HUES48 (cell line): ENCODE data around the gene ADGRG1.
"Not testable (repeated sequence)": the region's sequence is repeated elsewhere in the genome, so short reads cannot be mapped to it uniquely, and the experiment has no call there.

ENCODE experiments used
- H3K27ac ChIP-seq: one replicate; pipeline ENCODE4 v1.7.0; 2013; ENCODE audit warnings: low read depth, low read length, inconsistent platforms
- H3K27me3 ChIP-seq: 2 replicates; pipeline ENCODE4 v1.6.1; 2013; ENCODE audit warnings: mild to moderate bottlenecking, low read length; ENCODE audit not compliant: control insufficient read depth, insufficient read depth
- H3K36me3 ChIP-seq: 2 replicates; pipeline ENCODE4 v1.6.1; 2013; ENCODE audit warnings: low read length; ENCODE audit not compliant: control insufficient read depth, insufficient read depth
- H3K4me1 ChIP-seq: 2 replicates; pipeline ENCODE4 v1.6.1; 2013; ENCODE audit warnings: mild to moderate bottlenecking, low read length; ENCODE audit not compliant: control insufficient read depth, insufficient read depth
- H3K4me3 ChIP-seq: 2 replicates; pipeline ENCODE4 v1.5.1; 2013; ENCODE audit warnings: mild to moderate bottlenecking, low read depth, low read length
- H3K9ac ChIP-seq: 2 replicates; pipeline ENCODE4 v1.6.1; 2013; ENCODE audit warnings: mild to moderate bottlenecking, low read depth, low read length, moderate library complexity
- H3K9me3 ChIP-seq: 2 replicates; pipeline ENCODE4 v1.6.1; 2013; ENCODE audit warnings: low read length; ENCODE audit not compliant: control insufficient read depth, insufficient read depth

ADGRG1 gene

DNA sequence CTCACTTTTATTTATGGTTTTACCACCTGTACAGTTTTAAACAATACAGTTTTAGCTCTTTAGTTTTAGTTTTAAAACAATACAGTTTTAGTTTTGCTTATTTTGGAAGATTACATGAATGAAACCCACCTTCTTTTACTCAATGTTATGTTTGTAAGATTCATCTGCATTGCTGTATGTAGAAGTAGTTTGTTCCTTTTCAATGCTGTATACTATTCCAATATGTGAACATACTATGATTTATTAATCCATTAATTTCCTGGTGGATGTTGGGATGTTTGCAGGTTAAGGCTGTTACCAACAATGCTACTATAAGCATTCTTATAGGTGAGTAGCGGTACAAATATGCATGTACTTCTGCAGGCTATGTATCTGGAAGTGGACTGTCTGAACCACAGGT lies 34.4 kb upstream of the ADGRG1 start:
- H3K36me3 ChIP-seq = no peaks in the 10 kb centered on the region
- no peaks in the 10 kb centered on the region for H3K27me3 ChIP-seq
- H3K27ac ChIP-seq = no peak overlapping the region
- H3K4me1 ChIP-seq = 0 out of 2 replicates have a peak, but pooled peaks cover 2% of the 10 kb centered on the region
- H3K9ac ChIP-seq = no peak overlapping the region
- 0 out of 2 replicates have a peak, but pooled peaks cover 3% of the 10 kb centered on the region for H3K9me3 ChIP-seq
- H3K4me3 ChIP-seq = no peak overlapping the region

DNA sequence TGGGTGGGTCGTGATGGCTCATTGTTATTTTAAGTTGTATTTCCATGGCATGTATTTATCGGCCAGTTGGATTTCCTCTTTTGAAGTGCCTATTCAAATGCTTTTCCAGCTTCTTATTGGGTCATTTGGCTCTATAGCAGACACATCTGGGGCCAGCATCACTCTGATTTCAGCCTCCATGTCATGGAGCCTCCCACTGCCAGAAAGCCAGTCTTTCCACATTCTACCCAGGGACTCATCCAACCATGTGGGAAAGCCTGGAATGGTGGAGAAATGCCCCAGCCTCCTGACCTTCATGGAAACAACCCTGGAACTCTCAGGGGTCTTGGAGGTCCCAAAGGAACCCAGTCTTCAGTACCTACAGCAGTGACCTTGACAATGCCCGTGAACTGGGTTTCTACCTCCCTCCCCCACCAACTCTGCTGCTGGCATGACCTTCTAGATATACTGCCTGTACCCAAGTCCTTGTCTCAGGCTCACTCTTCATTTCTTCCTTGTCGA lies 33.8 kb upstream of the ADGRG1 start:
- H3K27ac ChIP-seq = no peak overlapping the region

DNA sequence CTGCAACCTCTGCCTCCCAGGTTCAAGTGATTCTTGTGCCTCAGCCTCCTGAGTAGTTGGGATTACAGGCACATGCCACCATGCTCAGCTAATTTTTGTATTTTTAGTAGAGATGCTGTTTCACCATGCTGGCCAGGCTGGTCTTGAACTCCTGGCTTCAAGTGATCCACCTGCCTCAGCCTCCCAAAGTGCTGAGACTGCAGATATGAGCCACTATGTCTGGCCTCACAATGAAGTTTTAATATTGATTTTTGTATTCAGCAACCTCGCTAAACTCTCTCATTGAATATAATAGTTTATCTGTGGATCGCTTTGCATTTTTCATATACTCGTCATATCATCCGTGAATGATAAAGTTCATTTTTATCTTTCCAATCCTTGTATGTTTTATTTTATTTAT lies 32.2 kb upstream of the ADGRG1 start:
- H3K4me3 ChIP-seq, H3K27me3 ChIP-seq, H3K27ac ChIP-seq, H3K9me3 ChIP-seq, H3K4me1 ChIP-seq, H3K36me3 ChIP-seq, H3K9ac ChIP-seq: not testable (repeated sequence)

More for the DNA sequence above, 33.8 kb upstream of the ADGRG1 start:
- H3K9ac ChIP-seq = no peak overlapping the region
- H3K27me3 ChIP-seq = no peaks in the 10 kb centered on the region
- no peaks in the 10 kb centered on the region for H3K9me3 ChIP-seq
- H3K4me3 ChIP-seq = no peak overlapping the region
- H3K4me1 ChIP-seq = 0 out of 2 replicates have a peak, but pooled peaks cover 2% of the 10 kb centered on the region
- H3K36me3 ChIP-seq = no peaks in the 10 kb centered on the region

DNA sequence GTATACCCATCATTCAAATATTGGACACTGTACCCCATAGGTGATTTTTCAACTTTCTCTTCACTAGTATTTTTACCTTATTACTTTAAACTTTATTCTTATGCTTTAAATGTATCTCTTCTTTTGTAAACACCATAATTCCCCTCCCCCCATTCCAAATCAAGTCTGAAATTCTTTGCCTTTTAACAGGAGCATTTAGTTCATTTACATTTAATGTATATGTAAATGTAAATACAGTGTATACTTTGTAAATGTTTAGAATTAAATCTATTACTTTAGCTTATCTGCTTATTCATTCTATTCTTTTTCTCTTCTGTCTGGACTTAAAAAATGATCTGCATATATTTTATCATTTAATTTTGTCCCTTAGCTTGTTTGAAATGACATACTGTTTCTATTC lies 30.0 kb upstream of the ADGRG1 start:
- 0 out of 2 replicates have a peak, but pooled peaks cover 2% of the 10 kb centered on the region for H3K4me1 ChIP-seq
- H3K27ac ChIP-seq = no peak overlapping the region
- H3K4me3 ChIP-seq = no peak overlapping the region
- H3K9ac ChIP-seq = no peak overlapping the region
- H3K36me3 ChIP-seq = no peaks in the 10 kb centered on the region
- no peaks in the 10 kb centered on the region for H3K9me3 ChIP-seq
- no peaks in the 10 kb centered on the region for H3K27me3 ChIP-seq

DNA sequence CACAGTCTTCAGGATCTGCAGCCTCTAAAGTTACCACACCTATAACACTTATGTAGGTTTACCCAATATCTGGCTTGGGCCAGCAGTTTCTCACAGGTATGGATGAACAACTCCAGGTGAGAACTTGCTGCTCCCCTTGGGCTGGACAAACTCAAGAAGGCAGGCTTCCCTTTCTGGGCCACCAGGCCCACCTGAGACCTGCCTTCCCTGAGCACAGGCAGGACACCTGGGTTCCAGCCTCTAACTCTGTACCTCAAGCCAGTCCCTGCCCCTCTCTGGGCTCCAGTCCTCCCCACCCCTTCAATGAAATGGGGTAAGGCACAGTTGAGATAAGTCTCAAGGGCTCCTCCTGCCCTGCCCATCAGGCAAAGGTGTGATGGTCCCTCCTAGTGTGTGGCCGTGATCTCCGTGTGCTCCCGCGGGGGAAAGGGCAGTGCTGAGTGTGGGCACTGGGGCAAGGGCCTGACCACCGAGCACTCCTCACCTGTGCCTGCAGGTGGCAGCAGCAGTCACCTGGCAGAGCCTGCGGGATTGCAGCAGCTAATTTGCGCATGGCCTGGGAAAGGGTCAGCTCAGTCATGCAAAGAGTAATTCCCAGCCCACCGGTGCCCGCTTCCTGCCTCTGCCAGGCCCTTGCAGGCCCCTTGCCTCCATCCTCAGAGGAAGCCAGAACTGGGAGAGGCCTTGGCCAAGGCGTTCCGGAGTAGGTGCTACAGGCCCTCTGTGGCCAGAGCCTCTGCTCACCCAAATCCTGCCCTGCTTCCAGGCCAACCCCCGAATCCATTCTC lies 28.2 kb upstream of the ADGRG1 start:
- Histone ChIP-seq H3K27ac (no peak overlapping the region), H3K4me1 (0 out of 2 replicates have a peak, but pooled peaks cover 2% of the 10 kb centered on the region)

DNA sequence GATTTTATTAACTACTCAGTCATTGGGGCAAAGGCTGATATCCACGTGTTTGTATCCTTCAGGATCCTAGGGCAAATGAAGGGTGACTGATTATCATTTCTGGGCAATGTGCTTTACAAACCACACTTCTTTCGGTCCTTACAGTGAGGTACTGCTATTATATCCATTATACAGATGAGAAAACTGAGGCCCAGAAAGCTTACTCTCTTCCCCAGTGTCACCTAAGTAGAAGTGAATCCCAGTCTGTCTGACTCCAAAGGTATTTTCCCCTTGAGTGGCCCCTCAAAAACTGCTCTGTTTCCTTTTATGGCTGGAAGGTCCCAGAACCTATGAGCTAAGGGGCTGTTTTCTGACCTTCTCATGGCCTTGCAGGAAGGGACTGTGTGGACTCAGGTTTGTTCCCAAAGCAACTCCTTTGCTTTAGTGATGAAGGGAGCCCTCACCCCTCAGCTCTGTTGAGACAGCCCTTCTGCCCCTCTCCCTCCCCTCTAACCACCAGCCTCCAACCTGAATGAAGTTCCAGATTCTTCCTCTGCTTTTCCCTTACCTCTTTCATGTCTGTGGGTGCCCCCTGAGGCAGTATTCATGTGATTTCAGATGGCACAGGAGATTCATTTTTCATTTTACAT lies 27.4 kb upstream of the ADGRG1 start:
- no peak overlapping the region for H3K27ac ChIP-seq
- H3K4me1 ChIP-seq = 0 out of 2 replicates have a peak, but pooled peaks cover 2% of the 10 kb centered on the region
- no peaks in the 10 kb centered on the region for H3K27me3 ChIP-seq
- no peak overlapping the region for H3K4me3 ChIP-seq
- H3K9ac ChIP-seq = no peak overlapping the region
- H3K36me3 ChIP-seq = no peaks in the 10 kb centered on the region
- no peaks in the 10 kb centered on the region for H3K9me3 ChIP-seq

More for the DNA sequence above, 28.2 kb upstream of the ADGRG1 start:
- no peaks in the 10 kb centered on the region for H3K36me3 ChIP-seq
- H3K4me3 ChIP-seq = no peak overlapping the region
- no peaks in the 10 kb centered on the region for H3K27me3 ChIP-seq
- no peaks in the 10 kb centered on the region for H3K9me3 ChIP-seq
- no peak overlapping the region for H3K9ac ChIP-seq

DNA sequence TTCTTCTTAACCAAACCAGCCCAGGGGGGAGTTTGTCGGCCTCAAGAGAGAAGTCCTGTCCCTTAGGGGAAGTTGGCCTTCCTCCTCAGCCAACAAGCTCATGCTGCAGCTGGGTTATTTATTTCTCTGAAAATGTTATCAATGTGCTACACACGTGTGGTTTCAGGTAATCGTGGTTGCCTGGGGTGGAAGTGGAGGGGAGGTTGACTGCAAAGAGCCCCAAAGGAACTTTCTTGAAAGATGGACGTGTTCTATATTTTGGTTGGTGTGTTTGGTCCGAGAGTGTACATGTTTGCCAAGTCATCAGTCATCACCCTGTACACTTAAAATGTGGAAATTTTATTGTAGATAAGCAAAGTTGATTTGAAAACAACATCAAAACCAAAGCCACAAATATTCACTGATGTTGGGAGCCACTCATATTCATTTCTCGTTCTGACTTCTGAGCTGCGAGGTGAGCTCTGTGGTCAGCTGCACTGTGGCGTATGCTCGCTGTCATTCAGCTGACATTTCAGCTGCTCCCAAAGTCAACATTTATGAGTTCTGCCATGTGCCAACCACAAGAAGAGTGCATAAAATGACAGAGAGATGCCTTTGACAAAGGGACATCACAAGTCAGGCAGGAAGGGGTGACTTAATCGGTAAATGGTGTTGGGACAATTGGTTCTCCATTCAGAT lies 26.5 kb upstream of the ADGRG1 start:
- Histone ChIP-seq H3K4me3 (no peak overlapping the region), H3K4me1 (0 out of 2 replicates have a peak, but pooled peaks cover 2% of the 10 kb centered on the region), H3K9ac (no peak overlapping the region), H3K9me3 (no peaks in the 10 kb centered on the region), H3K27me3 (no peaks in the 10 kb centered on the region), H3K36me3 (no peaks in the 10 kb centered on the region), H3K27ac (no peak overlapping the region)

DNA sequence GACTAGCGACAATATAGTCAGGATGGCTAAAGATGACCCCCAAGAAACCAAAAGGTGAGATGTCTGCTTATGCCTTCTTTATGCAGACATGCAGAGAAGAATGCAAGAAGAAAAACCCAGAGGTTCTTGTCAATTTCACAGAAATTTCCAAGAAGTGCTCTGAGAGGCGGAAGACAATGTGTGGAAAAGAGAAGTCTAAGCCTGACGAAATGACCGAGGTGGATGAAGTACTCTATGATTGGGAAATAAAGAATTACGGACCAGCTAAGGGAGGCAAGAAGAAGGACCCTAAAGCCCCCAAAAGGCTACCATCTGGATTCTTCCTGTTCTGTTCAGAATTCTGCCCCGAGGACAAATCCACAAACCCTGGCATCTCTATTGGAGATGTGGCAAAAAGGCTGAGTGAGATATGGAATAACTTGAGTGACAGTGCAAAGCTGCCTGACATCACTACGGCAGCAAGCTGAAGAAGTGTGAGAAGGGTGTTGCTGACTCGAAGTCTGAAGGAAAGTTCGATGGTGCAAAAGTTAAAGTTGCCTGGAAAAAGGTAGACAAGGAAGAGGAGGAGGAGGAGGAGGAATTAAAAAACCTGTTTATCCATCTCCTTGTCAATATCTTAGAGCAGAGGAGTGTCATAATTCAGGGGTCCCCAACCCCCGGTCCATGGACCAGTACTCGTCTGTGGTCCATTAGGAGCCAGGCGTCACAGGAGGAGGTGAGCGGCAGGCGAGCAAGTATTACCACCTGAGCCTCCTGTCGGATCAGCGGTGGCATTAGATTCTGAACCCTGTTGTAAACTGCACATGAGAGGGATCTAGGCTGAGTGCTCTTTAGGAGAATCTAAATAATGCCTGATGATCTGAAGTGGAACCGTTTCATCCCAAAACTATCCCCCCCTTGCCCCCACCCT lies 25.1 kb upstream of the ADGRG1 start:
- Histone ChIP-seq H3K27me3 (no peaks in the 10 kb centered on the region), H3K36me3 (no peaks in the 10 kb centered on the region), H3K27ac (no peak overlapping the region), H3K9ac (no peak overlapping the region), H3K4me3 (no peak overlapping the region), H3K9me3 (no peaks in the 10 kb centered on the region), H3K4me1 (0 out of 2 replicates have a peak, but pooled peaks cover 2% of the 10 kb centered on the region)

DNA sequence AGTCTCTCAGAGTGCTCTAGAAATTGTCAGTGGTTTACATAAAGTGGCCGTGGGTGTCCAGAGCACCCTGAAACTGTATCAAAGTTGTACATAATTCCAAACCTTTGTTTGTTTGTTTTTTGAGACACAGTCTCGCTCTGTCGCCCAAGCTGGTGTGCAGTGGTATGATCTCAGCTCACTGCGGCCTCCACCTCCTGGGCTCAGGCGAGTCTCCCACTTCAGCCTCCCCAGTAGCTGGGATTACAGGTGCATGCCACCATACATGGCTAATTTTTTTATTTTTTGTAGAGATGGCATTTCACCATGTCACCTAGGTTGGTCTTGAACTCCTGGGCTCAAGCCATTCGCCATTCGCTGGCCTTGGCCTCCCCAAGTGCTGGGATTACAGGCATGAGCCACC lies 24.3 kb upstream of the ADGRG1 start:
- Histone ChIP-seq H3K4me1 (0 out of 2 replicates have a peak, but pooled peaks cover 2% of the 10 kb centered on the region), H3K9ac (no peak overlapping the region), H3K27ac (no peak overlapping the region), H3K36me3 (no peaks in the 10 kb centered on the region), H3K9me3 (no peaks in the 10 kb centered on the region), H3K27me3 (no peaks in the 10 kb centered on the region), H3K4me3 (no peak overlapping the region)

DNA sequence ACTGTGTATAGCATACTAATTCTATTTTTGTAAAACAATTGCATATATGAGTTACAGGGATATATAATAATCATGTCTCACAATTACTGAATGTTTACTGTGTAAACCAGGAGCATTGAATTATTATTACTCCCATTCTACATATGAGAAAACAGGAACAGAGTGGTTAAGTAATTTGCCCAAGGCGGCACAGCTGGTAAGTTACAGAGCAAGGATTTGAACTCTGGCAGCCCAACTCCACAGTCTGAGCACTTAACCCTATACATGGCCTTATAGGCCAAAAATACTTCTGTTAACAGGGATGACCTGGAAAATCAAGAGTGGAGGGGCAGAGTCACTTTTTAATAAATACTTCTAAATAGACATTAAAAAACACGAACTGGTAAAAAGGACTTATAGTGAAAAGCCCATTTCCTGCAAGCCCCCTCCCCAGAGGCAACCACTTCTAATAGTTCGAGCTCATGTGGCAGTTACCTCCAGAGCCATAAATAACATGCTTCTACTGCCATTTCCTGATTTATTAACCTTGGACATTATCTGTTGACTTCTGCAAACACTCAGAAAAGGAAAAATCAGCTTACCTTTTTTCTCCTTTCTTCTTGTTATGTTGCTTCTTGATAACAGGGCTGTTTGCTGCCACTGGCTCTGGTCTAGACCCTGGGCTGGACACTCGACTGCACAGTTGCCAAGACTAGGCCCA lies 22.1 kb upstream of the ADGRG1 start:
- no peaks in the 10 kb centered on the region for H3K9me3 ChIP-seq
- no peaks in the 10 kb centered on the region for H3K4me1 ChIP-seq
- H3K36me3 ChIP-seq = no peaks in the 10 kb centered on the region
- H3K4me3 ChIP-seq = no peak overlapping the region
- no peaks in the 10 kb centered on the region for H3K27me3 ChIP-seq
- H3K9ac ChIP-seq = no peak overlapping the region
- no peak overlapping the region for H3K27ac ChIP-seq
